HepG2 (cell line): ENCODE results near the gene SOAT2. TPM values are rescaled to one million over a fixed set of nuclear protein-coding genes. Genes with fewer than 3 reads are reported as not detected.

ENCODE experiments used
- ATAC-seq: fragments of 200-7000 bp; cut with Tn5 transposase; 3 replicates; pipeline ENCODE4 v1.9.1; 2020; ENCODE audit warnings: mild to moderate bottlenecking, moderate library complexity
- BruUV-seq: library from RNA; stranded (reverse); fragments of 400-500 nt; replicated peaks from 2 replicates; lab custom pipeline; 2021; lab: Mats Ljungman, UMichigan
- CTCF ChIA-PET: fragments of 300-600 bp; formaldehyde crosslinking; extraction: SDS; loops from one replicate; lab custom pipeline; 2021; ENCODE audit warnings: low total read pairs, inconsistent platforms, low intra/inter-chr PET ratio; lab: Yijun Ruan, JAX
- POLR2A ChIA-PET: fragments of 350-600 bp; sonication (Branson Sonifier 250); formaldehyde crosslinking; loops from one replicate; lab custom pipeline; 2020; ENCODE audit warnings: antibody characterized with exemption, inconsistent platforms; lab: Yijun Ruan, JAX
- DNase-seq: peaks from one replicate; pipeline ENCODE4 v3.0.0-alpha.2; 2015; ENCODE audit warnings: low spot score
- FAIRE-seq: peaks from 3 replicates; lab custom pipeline; 2011; peaks lifted over from hg19 to GRCh38; lab: Jason Lieb, UNC
- H2AFZ ChIP-seq: one replicate; pipeline ENCODE4 v1.6.1; 2011; ENCODE audit warnings: low read length, inconsistent platforms
- H3K27ac ChIP-seq: fragments of 300-600 bp; 3 replicates; pipeline ENCODE4 v1.8.0; 2011; ENCODE audit warnings: mixed run types, mild to moderate bottlenecking, mixed read lengths, low read length, inconsistent platforms; ENCODE audit not compliant: insufficient read depth; ENCODE audit errors: extremely low read length
- H3K27me3 ChIP-seq, 2 experiments: fragments of 200-600 bp in 1 of 2; 2 replicates in 1 of 2; 3 replicates in 1 of 2; pipeline versions ENCODE4 v1.6.0 to v1.8.0; 2011; ENCODE audit warnings: low read length in 2 of 2, mild to moderate bottlenecking in 2 of 2, moderate library complexity in 2 of 2, inconsistent platforms in 1 of 2; ENCODE audit not compliant: insufficient read depth in 2 of 2, control insufficient read depth in 1 of 2
- H3K36me3 ChIP-seq, 2 experiments: fragments of 200-600 bp in 1 of 2; replicated peaks in 1 of 2; 2 replicates in 1 of 2; 3 replicates in 1 of 2; pipeline versions ENCODE4 v1.5.1 to v1.8.0; 2011; ENCODE audit warnings: low read length in 2 of 2, inconsistent platforms in 1 of 2; ENCODE audit not compliant: insufficient read depth in 2 of 2, control insufficient read depth in 1 of 2
- H3K4me1 ChIP-seq: 2 replicates; pipeline ENCODE4 v1.5.1; 2012; ENCODE audit warnings: low read length, inconsistent platforms; ENCODE audit not compliant: insufficient read depth
- H3K4me2 ChIP-seq: 2 replicates; pipeline ENCODE4 v1.6.0; 2011; ENCODE audit warnings: low read depth, low read length, inconsistent platforms
- H3K4me3 ChIP-seq, 3 experiments: fragments of 200-600 bp in 1 of 3; sonication (generic), shearing (Covaris generic) in 1 of 3; replicated peaks in 1 of 3; 2 replicates each; pipeline ENCODE4 v1.5.1; 2011 to 2016; ENCODE audit warnings: low read length in 3 of 3, inconsistent platforms in 2 of 3, low read depth in 2 of 3, mild to moderate bottlenecking in 2 of 3, control low read depth in 1 of 3, mixed read lengths in 1 of 3; ENCODE audit not compliant: insufficient read depth in 1 of 3
- H3K79me2 ChIP-seq: one replicate; pipeline ENCODE4 v1.6.1; 2011; ENCODE audit warnings: low read length, inconsistent platforms; ENCODE audit not compliant: insufficient read depth
- H3K9ac ChIP-seq: 2 replicates; pipeline ENCODE4 v1.6.0; 2011; ENCODE audit warnings: mild to moderate bottlenecking, low read depth, low read length, inconsistent platforms; ENCODE audit not compliant: insufficient read depth
- H3K9me3 ChIP-seq: 2 replicates; pipeline ENCODE4 v1.5.1; 2012; ENCODE audit warnings: mild to moderate bottlenecking, low read length
- H4K20me1 ChIP-seq: 2 replicates; pipeline ENCODE4 v1.6.0; 2011; ENCODE audit warnings: inconsistent platforms, mild to moderate bottlenecking, low read length, moderate library complexity; ENCODE audit not compliant: insufficient read depth
- ATAD3A ChIP-seq: sonication (generic); formaldehyde crosslinking; IDR thresholded peaks from 2 replicates; pipeline ENCODE4 v1.4.0; 2020; ENCODE audit warnings: missing genetic modification reagents
- CREM ChIP-seq, 2 experiments: sonication (generic) in 1 of 2; formaldehyde crosslinking in 1 of 2; IDR thresholded peaks; 2 replicates each; pipeline versions ENCODE4 v1.4.0 to v1.6.1; 2016 to 2020; ENCODE audit warnings: antibody characterized with exemption in 1 of 2, mild to moderate bottlenecking in 1 of 2, missing genetic modification reagents in 1 of 2
- FLYWCH1 ChIP-seq: sonication (generic); formaldehyde crosslinking; IDR thresholded peaks from 2 replicates; pipeline ENCODE4 v1.8.1; 2023; ENCODE audit warnings: mild to moderate bottlenecking, missing genetic modification reagents
- KAT7 ChIP-seq: IDR thresholded peaks from 2 replicates; pipeline ENCODE4 v1.6.1; 2018; ENCODE audit warnings: borderline replicate concordance, missing compliant biosample characterization
- KDM6A ChIP-seq: IDR thresholded peaks from 2 replicates; pipeline ENCODE4 v1.6.1; 2016; ENCODE audit warnings: low read depth
- MAX ChIP-seq: IDR thresholded peaks from 2 replicates; pipeline ENCODE4 v1.6.1; 2012; ENCODE audit warnings: inconsistent platforms
- MYC ChIP-seq: sonication (generic); formaldehyde crosslinking; IDR thresholded peaks from 2 replicates; pipeline ENCODE4 v1.9.0; 2021; ENCODE audit warnings: missing genetic modification reagents, borderline replicate concordance
- PBX2 ChIP-seq: IDR thresholded peaks from 2 replicates; pipeline ENCODE4 v1.6.1; 2016; ENCODE audit warnings: control low read depth
- RXRB ChIP-seq: IDR thresholded peaks from 2 replicates; pipeline ENCODE4 v1.6.1; 2016; ENCODE audit warnings: borderline replicate concordance, missing genetic modification reagents, missing compliant biosample characterization
- SIX1 ChIP-seq: sonication (generic); formaldehyde crosslinking; IDR thresholded peaks from 2 replicates; pipeline ENCODE4 v1.4.0; 2020; ENCODE audit warnings: missing genetic modification reagents, borderline replicate concordance
- SUZ12 ChIP-seq: fragments of 150-350 bp; IDR thresholded peaks from 2 replicates; pipeline ENCODE4 v1.6.1; 2014; ENCODE audit warnings: low read depth, low read length
- SYNCRIP ChIP-seq: fragments of 200-400 bp; formaldehyde crosslinking; IDR thresholded peaks from 2 replicates; pipeline ENCODE4 v1.6.1; 2018; ENCODE audit warnings: mild to moderate bottlenecking, low read depth, low read length; ENCODE audit not compliant: insufficient read depth
- ZMYM2 ChIP-seq: sonication (generic); formaldehyde crosslinking; IDR thresholded peaks from 2 replicates; pipeline ENCODE4 v1.8.0; 2022; ENCODE audit warnings: mild to moderate bottlenecking, missing genetic modification reagents
- ZNF44 ChIP-seq: sonication (generic); formaldehyde crosslinking; IDR thresholded peaks from 2 replicates; pipeline ENCODE4 v1.5.1; 2020; ENCODE audit warnings: mild to moderate bottlenecking, missing genetic modification reagents
- ZNF512 ChIP-seq: sonication (generic); formaldehyde crosslinking; IDR thresholded peaks from 2 replicates; pipeline ENCODE4 v1.4.0; 2020; ENCODE audit warnings: mild to moderate bottlenecking, missing genetic modification reagents
- ZNF556 ChIP-seq: sonication (generic); formaldehyde crosslinking; IDR thresholded peaks from 2 replicates; pipeline ENCODE4 v1.4.0; 2020; ENCODE audit warnings: mild to moderate bottlenecking, missing genetic modification reagents, borderline replicate concordance
- ZNF616 ChIP-seq: sonication (generic); formaldehyde crosslinking; IDR thresholded peaks from 2 replicates; pipeline ENCODE4 v1.5.0; 2020; ENCODE audit warnings: low read depth, mild to moderate bottlenecking, missing genetic modification reagents
- ZNF780A ChIP-seq: sonication (generic); formaldehyde crosslinking; IDR thresholded peaks from 2 replicates; pipeline ENCODE4 v1.8.0; 2022; ENCODE audit warnings: mild to moderate bottlenecking, missing genetic modification reagents, moderate library complexity
- in situ Hi-C: cut with HindIII; loops from 2 replicates; pipeline ENCODE4 v1.10.0; 2017; ENCODE audit warnings: low pct_unique_long_range_greater_than_20kb; ENCODE audit not compliant: extremely low pct_ligation_motif_present
- intact Hi-C: fragments of 100-400 bp; cut with micrococcal nuclease; formaldehyde crosslinking; loops from one replicate; pipeline ENCODE4 v1.10.0; 2022; ENCODE audit not compliant: unreplicated experiment
- polyA plus RNA-seq, 8 experiments: library from polyadenylated mRNA; depleted of rRNA in 3 of 8; stranded (reverse) in 7 of 8; unstranded in 1 of 8; fragments of >200 nt; fragmentation: Illumina TruSeq in 4 of 8; extraction: Trizol in 4 of 8; gene quantifications; 2 replicates each; pipeline versions ENCODE4 v1.2.1 to v1.2.3, GENCODE V29; 2011 to 2016; ENCODE audit warnings: low read depth in 4 of 8, missing spikeins in 1 of 8, mixed read lengths in 1 of 8; ENCODE audit not compliant: insufficient read depth in 1 of 8
- total RNA-seq, 5 experiments: library from RNA; depleted of rRNA; stranded (reverse); fragments of >200 nt; fragmentation: Illumina TruSeq; extraction: Trizol; gene quantifications; 2 replicates each; pipeline ENCODE4 v1.2.3, GENCODE V29; 2016; ENCODE audit warnings: low read depth in 1 of 5
- TF ChIP-seq, protein P1 (sequence below): sonication (generic); formaldehyde crosslinking; IDR thresholded peaks from 2 replicates; pipeline ENCODE4 v1.9.0; 2021; ENCODE audit warnings: missing genetic modification reagents, mild to moderate bottlenecking, borderline replicate concordance

The SOAT2 gene
- total and polyA plus RNA-seq, 2 of the 13 experiments (the other 11 are each of a cell fraction or from before 2014, with no cell fraction given): 14.9 to 108 TPM

DNA sequence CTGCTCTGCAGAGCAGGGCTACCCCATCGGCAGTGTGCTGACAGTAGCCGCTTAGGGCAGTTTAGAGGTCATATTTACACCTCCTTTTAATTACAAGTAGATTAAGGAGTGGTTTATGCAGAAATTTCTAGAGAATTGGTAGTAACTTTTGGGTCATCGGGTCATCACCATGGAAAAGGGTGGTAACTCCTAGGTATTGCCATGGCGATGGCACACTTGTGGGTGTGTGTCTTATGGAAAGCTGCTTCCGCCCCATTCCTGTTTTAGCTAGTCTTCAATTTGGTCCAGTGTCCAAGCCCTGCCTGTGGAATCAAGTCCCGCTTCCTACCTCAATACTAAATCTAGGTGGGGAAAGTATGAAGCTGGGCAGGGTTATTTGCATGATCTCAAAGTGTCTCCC lies 47.8 kb downstream of the SOAT2 start (continued):
- TF ChIP-seq MAX: no peak
- TF ChIP-seq ATAD3A (CRISPR knock-in tag): no peak

- in situ Hi-C loops (no loop called here), intact Hi-C loops (no loop called here)
- no peak for DNase-seq
- CTCF ChIA-PET: no interaction called here
- no peaks in the 10 kb centered on the region for H3K9me3 ChIP-seq
- no peaks in the 10 kb centered on the region for H3K4me1 ChIP-seq
- H3K36me3 ChIP-seq: no peaks in the 10 kb centered on the region
- H3K4me3 ChIP-seq: no peak overlapping the region
- no peaks in the 10 kb centered on the region for H4K20me1 ChIP-seq
- no peak overlapping the region for H3K27ac ChIP-seq
- no peak overlapping the region for H3K4me2 ChIP-seq
- no peaks in the 10 kb centered on the region for H3K27me3 ChIP-seq
- no peak for ATAC-seq
- H3K9ac ChIP-seq: no peak overlapping the region
- no peak for FAIRE-seq
- no peak for TF ChIP-seq PBX2 (CRISPR knock-in tag)
- no peak for TF ChIP-seq ZNF512
- TF ChIP-seq, protein P1, sequence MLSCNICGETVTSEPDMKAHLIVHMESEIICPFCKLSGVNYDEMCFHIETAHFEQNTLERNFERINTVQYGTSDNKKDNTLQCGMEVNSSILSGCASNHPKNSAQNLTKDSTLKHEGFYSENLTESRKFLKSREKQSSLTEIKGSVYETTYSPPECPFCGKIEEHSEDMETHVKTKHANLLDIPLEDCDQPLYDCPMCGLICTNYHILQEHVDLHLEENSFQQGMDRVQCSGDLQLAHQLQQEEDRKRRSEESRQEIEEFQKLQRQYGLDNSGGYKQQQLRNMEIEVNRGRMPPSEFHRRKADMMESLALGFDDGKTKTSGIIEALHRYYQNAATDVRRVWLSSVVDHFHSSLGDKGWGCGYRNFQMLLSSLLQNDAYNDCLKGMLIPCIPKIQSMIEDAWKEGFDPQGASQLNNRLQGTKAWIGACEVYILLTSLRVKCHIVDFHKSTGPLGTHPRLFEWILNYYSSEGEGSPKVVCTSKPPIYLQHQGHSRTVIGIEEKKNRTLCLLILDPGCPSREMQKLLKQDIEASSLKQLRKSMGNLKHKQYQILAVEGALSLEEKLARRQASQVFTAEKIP: no peak
- no peak for TF ChIP-seq ZNF44
- no peak for TF ChIP-seq KDM6A (CRISPR knock-in tag)
- TF ChIP-seq RXRB (CRISPR knock-in tag): no peak
- TF ChIP-seq ZNF780A (CRISPR knock-in tag): no peak
- no peak for TF ChIP-seq SIX1 (CRISPR knock-in tag)
- TF ChIP-seq MYC (CRISPR knock-in tag): no peak
- no peak for TF ChIP-seq SUZ12
- no peak for TF ChIP-seq ZMYM2 (CRISPR knock-in tag)
- TF ChIP-seq ZNF556 (CRISPR knock-in tag): no peak
- TF ChIP-seq ZNF616 (CRISPR knock-in tag): no peak
- no peak for TF ChIP-seq SYNCRIP
- TF ChIP-seq KAT7 (CRISPR knock-in tag): no peak
- no peak for TF ChIP-seq FLYWCH1
- no peak for TF ChIP-seq CREM (IDR thresholded peaks at IDR 0.05)
- no peak for TF ChIP-seq CREM (CRISPR knock-in tag; IDR thresholded peaks at IDR 0.05)
- no peak overlapping the region for H2AFZ ChIP-seq
- H3K79me2 ChIP-seq: no peaks in the 10 kb centered on the region
- no TSS peak for BruUV-seq
- POLR2A ChIA-PET: interaction anchor here (1.2 kb wide), 1 partner anchor 28 kb away, joined by 3 read pairs; the partner anchor contains the start of genes CSAD and ZNF740
Observed at GRCh38 chr12:53152390-53152789, 49.1 kb downstream of the SOAT2 start.
